ENCODE results near the gene FCGR1A. TPM values are rescaled to one million over a fixed set of nuclear protein-coding genes. Genes with fewer than 3 reads are reported as not detected.
"Not testable (repeated sequence)": the region's sequence is repeated elsewhere in the genome, so short reads cannot be mapped to it uniquely, and the experiment has no call there.

The FCGR1A gene
- total RNA-seq, 6 experiments from 2014 or later: 1.3 to 15.9 (median 3.6) TPM

GRCh38 chr1:149841149-149841548 is 58.7 kb downstream of the FCGR1A start:
- H3K36me3 ChIP-seq; H3K9me3 ChIP-seq; DNase-seq; intact Hi-C loops (cut with DNase I); H3K27ac ChIP-seq; H3K4me3 ChIP-seq; H3K27me3 ChIP-seq: not testable (repeated sequence)
- peaks cover 0 to 18% (median 0%) of the 10 kb centered on the region in 4 donors for H3K4me1 ChIP-seq
- ATAC-seq: peak; percentile 60 to 69 (median 64)
- WGBS (ENCODE audit: insufficient coverage, low coverage, low lambda C conversion rate, missing lambda C conversion rate): no CpG with 5 or more reads among the region's 26 CpGs

Other genes with a start within 250 kb of the FCGR1A start
- under 1 TPM in 1 of 6 experiments, not detected in 5; 0.49 TPM for gene PPIAL4C, start 198.8 kb upstream of the FCGR1A start, total RNA-seq
- 10 to 100 TPM in 3 of 6 experiments, 1 to 10 TPM in 3; 8.4 to 23.7 (median 9.5) TPM for gene BOLA1, start 116.9 kb downstream of the FCGR1A start, total RNA-seq
- gene SV2A, start 135.2 kb downstream of the FCGR1A start, total RNA-seq: under 1 TPM; 0.12 to 0.50 (median 0.25) TPM
- gene SF3B4, start 145.1 kb downstream of the FCGR1A start, total RNA-seq: 10 to 100 TPM in 5 of 6 experiments, 1 to 10 TPM in 1; 8.2 to 18.5 (median 12.2) TPM
- gene MTMR11, start 154.2 kb downstream of the FCGR1A start, total RNA-seq: 1 to 10 TPM in 5 of 6 experiments, under 1 TPM in 1; 0.97 to 7.1 (median 3.6) TPM
- gene OTUD7B, start 228.0 kb downstream of the FCGR1A start, total RNA-seq: 10 to 100 TPM in 5 of 6 experiments, 1 to 10 TPM in 1; 9.1 to 22.3 (median 16.8) TPM